HG03520 (cell line): Measurements from ENCODE around the gene GYPC.
"Not testable (repeated sequence)": the region's sequence is repeated elsewhere in the genome, so short reads cannot be mapped to it uniquely, and the experiment has no call there.

Source experiments
- ATAC-seq: cut with Tn5 transposase; IDR thresholded peaks from one replicate; pipeline ENCODE4 v1.9.1; 2021; ENCODE audit warnings: mild to moderate bottlenecking, moderate library complexity; ENCODE audit not compliant: unreplicated experiment

GYPC gene

GRCh38 chr2:126648345-126648786 is 7.6 kb upstream of the GYPC start:
- not testable (repeated sequence) for ATAC-seq

- ATAC-seq = no peak
Measured at GRCh38 chr2:126649101-126649500, 6.9 kb upstream of the GYPC start.

- no peak for ATAC-seq
Measured at GRCh38 chr2:126650994-126651393, 5.0 kb upstream of the GYPC start.

DNA sequence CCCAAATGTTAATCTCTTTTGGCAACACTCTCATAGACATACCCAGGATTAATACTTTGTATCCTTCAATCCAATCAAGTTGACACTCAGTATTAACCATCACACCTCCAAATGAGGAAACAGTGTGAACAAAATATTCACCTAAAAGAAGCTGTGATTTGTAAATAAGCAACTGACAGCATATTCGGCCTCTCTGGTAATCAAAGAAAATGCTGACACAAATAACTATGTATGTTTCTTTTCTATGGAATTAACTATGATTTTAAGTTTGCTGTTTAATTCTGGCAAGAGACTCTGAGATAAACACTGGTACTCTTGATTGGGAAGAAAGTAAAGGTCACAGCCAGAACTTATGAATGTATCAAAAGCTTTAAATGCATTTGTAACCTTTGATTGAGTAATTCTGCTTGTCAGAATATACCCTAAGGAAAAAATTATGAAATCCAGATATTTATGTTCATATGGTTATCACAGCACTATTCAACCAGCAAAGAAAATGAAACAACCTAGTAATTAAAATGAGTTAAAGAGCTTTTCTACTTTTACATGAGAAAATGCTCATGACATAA is 3.6 kb upstream of the GYPC start:
- ATAC-seq = no peak

DNA sequence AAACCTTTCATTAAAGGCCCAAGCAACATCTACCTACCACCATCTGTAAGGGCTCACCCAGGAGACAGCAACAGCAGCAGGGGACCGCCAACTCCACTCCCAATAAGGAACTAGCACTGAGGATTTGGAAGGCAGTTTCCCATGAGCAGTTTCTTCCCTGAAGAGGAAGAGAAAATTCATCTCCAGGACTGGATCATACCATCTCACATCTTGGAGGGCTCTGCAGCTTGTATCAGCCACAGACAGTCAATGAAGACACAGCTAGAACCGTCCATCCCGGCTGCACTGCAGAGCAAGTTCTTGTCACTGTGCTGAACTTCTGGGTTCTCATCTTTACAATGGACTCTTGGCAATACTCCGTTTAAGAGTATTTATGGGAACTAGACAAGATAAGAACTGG is 2.8 kb upstream of the GYPC start:
- no peak for ATAC-seq

DNA sequence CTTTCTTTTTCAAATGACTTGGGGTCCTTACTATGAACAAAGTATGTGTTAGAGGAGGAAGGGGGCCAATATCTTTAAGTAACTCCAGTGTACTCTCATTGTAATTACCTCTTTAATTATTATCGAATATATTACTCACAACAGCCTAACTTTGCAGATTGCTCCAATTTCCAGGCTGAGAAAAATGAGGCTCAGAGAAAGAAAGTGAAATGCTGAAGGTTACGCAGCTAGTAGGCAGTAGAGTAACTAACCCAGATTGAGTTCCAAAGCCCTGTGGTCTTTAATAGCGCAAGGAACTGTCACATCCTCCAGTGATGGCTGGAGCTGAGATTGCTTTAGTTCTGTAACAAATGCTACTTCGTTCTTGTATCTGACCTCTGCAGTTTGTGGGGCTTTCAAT is 2.2 kb upstream of the GYPC start:
- ATAC-seq = no peak

- no peak for ATAC-seq
Measured at GRCh38 chr2:126655051-126655450, 907 bp upstream of the GYPC start.

DNA sequence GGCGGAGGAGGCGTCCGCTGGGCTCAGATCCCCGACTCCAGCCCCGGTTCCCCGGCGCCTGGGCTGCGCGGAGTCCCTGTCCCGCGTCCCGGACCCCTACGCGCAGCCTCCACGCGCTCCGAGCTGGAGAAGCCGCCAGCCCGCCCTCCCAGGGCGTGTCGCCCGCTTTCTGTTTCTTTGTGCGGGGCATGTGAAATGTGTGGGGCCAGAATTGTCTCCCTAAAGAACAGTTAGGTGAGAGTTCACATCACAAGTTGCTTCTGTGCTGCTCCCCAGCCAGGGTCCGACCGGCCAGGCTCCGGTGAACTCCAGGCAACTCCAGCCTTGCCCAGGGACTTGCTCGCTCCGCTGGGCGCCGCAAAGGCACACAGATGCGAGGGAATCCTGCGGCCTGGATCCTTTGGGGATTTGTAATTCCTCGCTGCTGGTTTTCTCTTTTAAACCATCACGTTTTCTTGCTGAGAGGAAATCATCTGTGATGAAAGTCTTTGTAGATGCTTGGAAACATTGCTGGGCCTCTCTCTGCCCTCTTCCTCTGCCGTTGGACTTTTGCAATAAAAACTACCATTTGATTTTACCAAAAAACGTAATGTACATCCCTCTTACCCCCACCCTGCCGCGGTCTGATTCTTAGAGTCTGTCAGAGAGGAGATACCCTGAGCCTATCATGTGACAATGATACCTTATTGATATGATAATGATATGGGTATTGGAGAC is 631 bp downstream of the GYPC start:
- peak; percentile 22 for ATAC-seq

DNA sequence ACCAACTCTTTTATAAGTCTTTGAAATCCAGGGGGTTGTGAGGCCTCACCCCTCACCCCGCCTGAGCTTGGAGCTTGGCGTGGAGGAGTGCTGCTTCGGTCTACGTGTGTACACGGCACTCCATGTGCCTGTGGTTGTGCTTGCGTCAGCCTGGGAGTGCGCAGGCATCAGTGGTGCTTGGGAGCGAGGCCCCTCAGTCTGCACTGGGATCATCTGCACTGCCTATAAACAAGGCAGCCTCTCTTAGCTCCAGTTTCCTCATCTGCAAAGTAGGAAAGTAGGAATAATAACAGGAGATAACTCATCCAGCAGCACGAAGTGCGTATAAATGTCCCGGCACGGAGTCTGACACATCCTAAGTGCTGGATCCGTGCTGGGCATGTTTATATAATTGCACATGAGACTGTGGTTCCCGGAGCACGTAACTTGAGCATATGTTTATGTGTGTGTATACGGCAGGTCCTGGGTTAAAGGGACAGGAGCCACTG is 1.2 kb downstream of the GYPC start:
- ATAC-seq = peak; percentile 7

DNA sequence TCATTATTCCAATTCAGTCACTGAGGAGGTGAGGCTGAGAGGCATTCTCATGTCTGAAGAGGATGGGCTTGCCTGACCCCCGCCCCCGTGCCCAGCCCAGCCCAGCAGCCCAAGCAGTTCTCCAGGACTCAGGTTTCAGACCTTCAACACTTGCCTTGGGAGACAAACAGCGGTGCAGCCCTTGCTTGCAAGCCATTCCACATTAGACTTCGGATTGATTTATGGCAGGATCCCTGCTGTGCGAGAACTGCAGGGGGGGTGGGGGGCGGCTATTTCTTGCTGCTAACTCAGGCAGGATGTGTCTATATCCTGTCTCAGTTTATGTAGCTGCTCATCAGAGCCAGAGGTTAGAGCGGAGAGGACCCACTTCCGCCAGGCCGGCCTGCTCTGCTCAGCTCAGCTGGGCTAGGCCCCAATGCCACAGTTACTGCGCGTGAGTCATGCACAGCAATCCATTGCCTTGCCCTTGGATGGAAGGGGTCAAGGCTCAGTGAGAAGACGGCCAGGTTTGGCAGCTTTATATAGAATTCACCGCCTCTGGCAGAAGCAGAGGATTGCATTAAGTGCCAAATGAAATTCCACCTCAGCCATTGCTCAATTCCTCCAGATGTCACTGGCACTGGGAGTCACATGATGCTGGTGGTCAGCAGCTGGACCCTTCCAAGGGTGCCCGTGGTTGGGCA is 1.8 kb downstream of the GYPC start:
- ATAC-seq = peak; percentile 49

- no peak for ATAC-seq
Measured at GRCh38 chr2:126658319-126658904, 2.5 kb downstream of the GYPC start.

- peak; percentile 35 for ATAC-seq
Measured at GRCh38 chr2:126658905-126659561, 3.1 kb downstream of the GYPC start.

DNA sequence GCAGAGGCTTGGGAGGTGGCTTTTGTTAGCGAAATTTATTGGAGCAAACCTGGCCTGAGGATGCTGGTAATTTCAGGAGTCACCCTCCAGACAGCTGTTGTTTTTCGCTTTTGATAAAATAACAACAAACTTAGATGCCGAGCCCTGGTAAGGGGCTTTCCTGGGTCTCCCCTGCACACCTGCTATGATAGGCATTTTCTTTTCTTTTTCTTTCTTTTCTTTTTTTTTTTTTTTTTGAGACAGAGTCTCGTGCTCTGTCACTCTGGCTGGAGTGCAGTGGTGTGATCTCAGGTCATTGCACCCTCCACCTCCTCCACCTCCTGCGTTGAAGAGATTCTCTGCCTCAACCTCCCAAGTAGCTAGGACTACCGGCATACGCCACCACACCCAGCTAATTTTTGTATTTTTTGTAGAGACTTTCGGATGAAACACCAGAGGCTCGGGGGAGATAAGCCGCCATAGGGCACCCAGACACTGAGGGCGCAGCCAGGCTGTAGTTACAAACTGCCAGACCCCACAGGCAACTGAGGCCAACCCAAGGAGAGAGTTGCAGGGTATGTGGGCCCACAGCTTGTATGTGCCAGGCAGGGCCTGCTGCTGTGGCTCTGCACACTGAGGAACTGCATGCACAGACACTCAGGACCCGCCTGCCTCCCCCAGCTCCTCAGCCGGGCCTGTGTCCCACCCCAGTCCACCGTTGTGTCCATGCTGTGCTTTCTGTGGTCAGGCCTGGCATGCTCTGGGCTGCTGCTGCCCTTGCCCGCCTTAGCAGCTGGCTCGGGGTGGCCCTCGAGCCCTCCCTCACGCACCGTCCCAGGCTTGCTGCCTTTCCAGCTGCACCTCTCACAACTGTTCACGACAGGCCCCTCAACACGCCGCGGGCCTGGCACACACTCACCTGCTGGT is 3.9 kb downstream of the GYPC start:
- ATAC-seq = no peak

- ATAC-seq = no peak
Measured at GRCh38 chr2:126660971-126661370, 5.0 kb downstream of the GYPC start.

- no peak for ATAC-seq
Measured at GRCh38 chr2:126661702-126662500, 5.9 kb downstream of the GYPC start.

DNA sequence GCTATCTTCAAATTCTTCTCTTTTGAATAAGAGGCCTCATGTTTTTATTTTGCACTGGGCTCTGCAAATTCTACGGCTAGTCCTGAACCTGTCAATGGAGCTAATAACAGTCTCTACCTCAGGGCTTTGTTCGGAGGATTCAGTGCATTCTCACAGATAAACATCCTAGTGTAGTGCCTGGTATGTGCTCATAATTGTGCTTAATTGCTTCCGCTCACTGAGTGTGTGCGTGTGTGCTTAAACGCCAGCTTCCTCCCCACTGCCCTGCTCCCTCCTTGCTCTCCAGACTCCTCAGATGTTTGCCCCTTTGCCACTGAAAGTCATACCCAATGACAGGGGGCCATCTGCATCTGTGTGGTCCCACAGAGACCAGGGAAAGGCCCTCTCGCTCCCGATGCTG is 6.7 kb downstream of the GYPC start:
- ATAC-seq = no peak

GRCh38 chr2:126663184-126663963 is 7.4 kb downstream of the GYPC start:
- ATAC-seq = no peak

GRCh38 chr2:126664234-126664633 is 8.3 kb downstream of the GYPC start:
- peak; percentile 57 for ATAC-seq

DNA sequence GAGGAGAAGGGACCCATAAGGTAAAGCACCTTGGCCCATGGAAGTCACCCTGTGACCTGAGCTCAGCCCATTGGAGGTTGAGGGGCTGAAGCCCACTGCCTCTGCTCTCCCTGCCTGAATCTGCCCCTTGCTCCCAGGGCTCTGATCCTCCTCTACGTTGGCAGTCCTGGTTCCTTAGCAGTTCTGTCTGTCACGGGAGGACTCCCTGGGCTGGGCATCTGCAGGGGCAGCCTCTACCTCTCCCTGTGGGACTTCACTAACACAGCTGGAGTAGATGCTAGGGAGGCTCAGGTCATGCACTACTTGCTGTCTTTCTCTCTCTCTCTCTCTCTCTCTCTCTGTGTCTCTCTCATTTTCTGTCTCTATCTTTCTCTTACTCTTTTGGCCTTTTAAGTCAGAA is 8.7 kb downstream of the GYPC start:
- ATAC-seq = peak; percentile 16
